ENCODE measurements around the gene FAM184A. TPM values are rescaled to one million over a fixed set of nuclear protein-coding genes. Genes with fewer than 3 reads are reported as not detected.

FAM184A gene
- total and polyA plus RNA-seq, 2 donors (not counting 3 experiments of a cell fraction or from before 2014, with no cell fraction given) = 0.04 to 0.84 TPM

- H2AFZ ChIP-seq (ENCODE audit: low read depth, low read length) = peak within 1 kb of the TSS; percentile 98
- H3K27ac ChIP-seq (ENCODE audit: insufficient read depth, low read depth, low read length) = peak within 1 kb of the TSS; percentile 85
- peak; percentile 79 for FAIRE-seq
- H3K9me3 ChIP-seq (replicated peaks; ENCODE audit: control insufficient read depth, insufficient read depth, low read length) = no peaks in the 10 kb centered on the region
- H3K27me3 ChIP-seq (ENCODE audit: control insufficient read depth in 2 of 2, insufficient read depth in 2 of 2, low read length in 2 of 2) = no peaks in the 10 kb centered on the region
- no peaks in the 10 kb centered on the region for H3K9me1 ChIP-seq (replicated peaks; ENCODE audit: control insufficient read depth, extremely low read depth, insufficient read depth, low read length)
- CTCF ChIA-PET = interaction anchor here (1.2 to 1.7 kb wide), 3 partner anchors 12 to 176 kb away, joined by 3 to 7 read pairs (median 4); no protein-coding TSS in a partner anchor
- peak; percentile 95 for DNase-seq (ENCODE audit: low read depth, low spot score)
- peaks cover 0 to 2% of the 10 kb centered on the region in 2 experiments for H3K36me3 ChIP-seq (ENCODE audit: control insufficient read depth in 2 of 2, extremely low read depth in 1 of 2, insufficient read depth in 2 of 2, low read length in 2 of 2)
- BruUV-seq (replicated peaks) = TSS peak; percentile 35
- peak within 1 kb of the TSS; percentile 93 for H3K9ac ChIP-seq (replicated peaks; ENCODE audit: extremely low read depth, insufficient read depth, low read length)
- peak within 1 kb of the TSS; percentile 79 to 92 (median 80) for H3K4me3 ChIP-seq (replicated peaks in 1 of 3; ENCODE audit: insufficient read depth in 1 of 3, low read depth in 1 of 3, low read length in 3 of 3)
- POLR2A ChIA-PET = interaction anchor here (0.7 to 1.7 kb wide), 2 partner anchors 11 to 40 kb away, joined by 4 to 8 read pairs; no protein-coding TSS in a partner anchor
- H4K20me1 ChIP-seq (replicated peaks; ENCODE audit: control insufficient read depth, extremely low read depth, insufficient read depth, low read length) = no peaks in the 10 kb centered on the region
- dilution Hi-C loops (cut with MboI; ENCODE audit: extremely low pct_ligation_motif_present, low sequenced_read_pairs) = no loop called here
- peak within 1 kb of the TSS; percentile 99 for H3K4me2 ChIP-seq (ENCODE audit: insufficient read depth, low read length)
- H3K79me2 ChIP-seq (ENCODE audit: control insufficient read depth, insufficient read depth, low read length) = no peaks in the 10 kb centered on the region
- peaks cover 10% of the 10 kb centered on the region for H3K4me1 ChIP-seq (ENCODE audit: control insufficient read depth, extremely low read depth, insufficient read depth, low read length)
- TF ChIP-seq POLR2A (IDR thresholded peaks at IDR 0.05; ENCODE audit: low read depth, low read length) (peak; percentile 66), GATA2 (IDR thresholded peaks at IDR 0.05; ENCODE audit: insufficient read depth, insufficient read length, low read depth, low read length) (no peak), MAX (IDR thresholded peaks at IDR 0.05; ENCODE audit: insufficient read depth, insufficient read length) (peak; percentile 25), POLR2AphosphoS5 (IDR thresholded peaks at IDR 0.05; ENCODE audit: insufficient read depth, low read depth, low read length) (peak; percentile 82)
- intact Hi-C loops (cut with micrococcal nuclease) = loop anchor here (1.0 to 10.0 kb wide), 4 partner anchors 40 to 410 kb away; partner anchors contain the start of genes ASF1A, CEP85L and MAN1A1
Measured at GRCh38 chr6:118934461-118935330, 143.8 kb downstream of the FAM184A start, which contains the start of gene MCM9. TSS of gene MCM9 (minus strand) at chr6:118935159. CDS start at chr6:118931723, 3,436 bp downstream.

Measured in endothelial cell of umbilical vein (primary cell).